Activated naive CD4-positive, alpha-beta T cell treated with anti-CD3 and anti-CD28 coated beads for 36 hours (primary cell): Measurements from ENCODE around the gene SERPINH1. TPM values are rescaled to one million over a fixed set of nuclear protein-coding genes. Genes with fewer than 3 reads are reported as not detected.
"Not testable (repeated sequence)": the region's sequence is repeated elsewhere in the genome, so short reads cannot be mapped to it uniquely, and the experiment has no call there.

Source experiments
- CTCF ChIA-PET: fragments of 350-600 bp; sonication (Branson Sonifier 250); formaldehyde crosslinking; loops from one replicate; lab custom pipeline; 2021; ENCODE audit warnings: antibody characterized with exemption; lab: Charles Lee
- DNase-seq: peaks from one replicate; pipeline ENCODE4 v3.0.0-alpha.2; 2020
- H3K27ac Mint-ChIP-seq: one replicate; pipeline ENCODE4 v1.8.0; 2021; ENCODE audit warnings: mild to moderate bottlenecking, mixed read lengths
- H3K27me3 Mint-ChIP-seq: one replicate; pipeline ENCODE4 v1.8.0; 2021; ENCODE audit warnings: low read depth, mixed read lengths
- H3K36me3 Mint-ChIP-seq: one replicate; pipeline ENCODE4 v1.8.0; 2021; ENCODE audit warnings: low read depth, mixed read lengths
- H3K4me1 Mint-ChIP-seq: one replicate; pipeline ENCODE4 v1.8.0; 2021; ENCODE audit warnings: low read depth, mixed read lengths
- H3K4me3 Mint-ChIP-seq: one replicate; pipeline ENCODE4 v1.8.0; 2021; ENCODE audit warnings: mild to moderate bottlenecking, moderate library complexity, mixed read lengths
- H3K9me3 Mint-ChIP-seq: one replicate; pipeline ENCODE4 v1.8.0; 2021; ENCODE audit warnings: mixed read lengths
- intact Hi-C: fragments of 100-400 bp; cut with micrococcal nuclease; formaldehyde crosslinking; loops from one replicate; pipeline ENCODE4 v1.15.1; 2023
- total RNA-seq, 2 experiments: library from RNA; stranded (reverse); gene quantifications; one replicate each; pipeline ENCODE4 v1.2.3, GENCODE V29; 2021

SERPINH1 gene
- total RNA-seq, 2 experiments from 2014 or later = 13.9 to 15.4 TPM

- CTCF ChIA-PET = interaction anchor here (0.8 to 1.6 kb wide), 4 partner anchors 15 to 36 kb away, joined by 3 to 6 read pairs (median 4); no protein-coding TSS in a partner anchor
- H3K27me3 Mint-ChIP-seq = no peaks in the 10 kb centered on the region
- DNase-seq = peak; percentile 32
- peak overlapping the region; percentile 65 for H3K4me3 Mint-ChIP-seq
- H3K36me3 Mint-ChIP-seq = no peaks in the 10 kb centered on the region
- H3K27ac Mint-ChIP-seq = no peak overlapping the region
- peaks cover 13% of the 10 kb centered on the region for H3K4me1 Mint-ChIP-seq
- intact Hi-C loops = loop anchor here (5.0 kb wide), 1 partner anchor 183 kb away; the partner anchor contains the start of gene DGAT2
- no peaks in the 10 kb centered on the region for H3K9me3 Mint-ChIP-seq
Measured at GRCh38 chr11:75583718-75584658, 21.9 kb downstream of the SERPINH1 start.

- not testable (repeated sequence) for H3K9me3 Mint-ChIP-seq, DNase-seq, H3K36me3 Mint-ChIP-seq, H3K27me3 Mint-ChIP-seq, H3K27ac Mint-ChIP-seq
- Mint-ChIP-seq H3K4me1 (peaks cover 13% of the 10 kb centered on the region), H3K4me3 (peak overlapping the region; percentile 65)
- intact Hi-C loops = loop anchor here (5.0 kb wide), 1 partner anchor 183 kb away; the partner anchor contains the start of gene DGAT2
- CTCF ChIA-PET = interaction anchor here (0.8 to 1.6 kb wide), 3 partner anchors 14 to 36 kb away, joined by 3 to 6 read pairs (median 5); no protein-coding TSS in a partner anchor
Measured at GRCh38 chr11:75584659-75585292, 22.7 kb downstream of the SERPINH1 start.

- H3K27ac Mint-ChIP-seq = no peak overlapping the region
- H3K36me3 Mint-ChIP-seq = no peaks in the 10 kb centered on the region
- no peaks in the 10 kb centered on the region for H3K9me3 Mint-ChIP-seq
- CTCF ChIA-PET = interaction anchor here (1.2 to 1.6 kb wide), 2 partner anchors 14 to 16 kb away, joined by 5 to 6 read pairs; no protein-coding TSS in a partner anchor
- H3K27me3 Mint-ChIP-seq = no peaks in the 10 kb centered on the region
- H3K4me1 Mint-ChIP-seq = peaks cover 13% of the 10 kb centered on the region
- intact Hi-C loops = no loop called here
- DNase-seq = no peak
- H3K4me3 Mint-ChIP-seq = no peak overlapping the region
Measured at GRCh38 chr11:75585293-75585670, 23.2 kb downstream of the SERPINH1 start.

- Mint-ChIP-seq H3K4me1 (peaks cover 13% of the 10 kb centered on the region), H3K36me3 (no peaks in the 10 kb centered on the region)
- intact Hi-C loops = no loop called here
Measured at GRCh38 chr11:75586395-75586794, 24.3 kb downstream of the SERPINH1 start.

GRCh38 chr11:75588051-75588481 is 26.0 kb downstream of the SERPINH1 start:
- intact Hi-C loops = no loop called here
- H3K27ac Mint-ChIP-seq = no peak overlapping the region
- no peak for DNase-seq
- no peaks in the 10 kb centered on the region for H3K27me3 Mint-ChIP-seq
- CTCF ChIA-PET = interaction anchor here (0.9 kb wide), 1 partner anchor 10 kb away, joined by 3 read pairs; no protein-coding TSS in a partner anchor
- no peak overlapping the region for H3K4me3 Mint-ChIP-seq
- no peaks in the 10 kb centered on the region for H3K36me3 Mint-ChIP-seq
- no peaks in the 10 kb centered on the region for H3K9me3 Mint-ChIP-seq
- H3K4me1 Mint-ChIP-seq = peaks cover 2% of the 10 kb centered on the region

More at GRCh38 chr11:75586395-75586794, 24.3 kb downstream of the SERPINH1 start:
- Mint-ChIP-seq H3K4me3 (no peak overlapping the region), H3K27me3 (no peaks in the 10 kb centered on the region), H3K9me3 (no peaks in the 10 kb centered on the region), H3K27ac (peak overlapping the region; percentile 22)
- CTCF ChIA-PET = interaction anchor here (0.6 to 1.0 kb wide), 2 partner anchors 23 to 1261 kb away, joined by 3 to 6 read pairs; no protein-coding TSS in a partner anchor
- no peak for DNase-seq

GRCh38 chr11:75589051-75589450 is 27.0 kb downstream of the SERPINH1 start:
- Mint-ChIP-seq H3K27ac (no peak overlapping the region), H3K9me3 (no peaks in the 10 kb centered on the region), H3K27me3 (no peaks in the 10 kb centered on the region), H3K36me3 (no peaks in the 10 kb centered on the region), H3K4me1 (peaks cover 2% of the 10 kb centered on the region), H3K4me3 (no peak overlapping the region)
- CTCF ChIA-PET = interaction anchor here (0.6 to 0.9 kb wide), 2 partner anchors 9 to 14 kb away, joined by 3 read pairs; no protein-coding TSS in a partner anchor
- DNase-seq = no peak
- intact Hi-C loops = no loop called here

- CTCF ChIA-PET = interaction anchor here (1.0 kb wide), 1 partner anchor 43 kb away, joined by 3 read pairs; no protein-coding TSS in a partner anchor
- H3K4me3 Mint-ChIP-seq = no peak overlapping the region
- H3K27me3 Mint-ChIP-seq = no peaks in the 10 kb centered on the region
- intact Hi-C loops = no loop called here
- no peak for DNase-seq
- no peak overlapping the region for H3K27ac Mint-ChIP-seq
- no peaks in the 10 kb centered on the region for H3K36me3 Mint-ChIP-seq
- H3K4me1 Mint-ChIP-seq = peaks cover 2% of the 10 kb centered on the region
- H3K9me3 Mint-ChIP-seq = no peaks in the 10 kb centered on the region
Measured at GRCh38 chr11:75589933-75590332, 27.9 kb downstream of the SERPINH1 start.

- no peak for DNase-seq
- Mint-ChIP-seq H3K27me3 (no peaks in the 10 kb centered on the region), H3K36me3 (no peaks in the 10 kb centered on the region), H3K9me3 (no peaks in the 10 kb centered on the region), H3K4me1 (peaks cover 2% of the 10 kb centered on the region), H3K4me3 (no peak overlapping the region), H3K27ac (no peak overlapping the region)
- CTCF ChIA-PET = interaction anchor here (0.6 kb wide), 1 partner anchor 37 kb away, joined by 5 read pairs; no protein-coding TSS in a partner anchor
- intact Hi-C loops = no loop called here
Measured at GRCh38 chr11:75591371-75591770, 29.3 kb downstream of the SERPINH1 start.

GRCh38 chr11:75591966-75592365 is 29.9 kb downstream of the SERPINH1 start:
- intact Hi-C loops = loop anchor here (1.0 kb wide), 1 partner anchor 45 kb away; no protein-coding TSS in a partner anchor

GRCh38 chr11:75592715-75593114 is 30.7 kb downstream of the SERPINH1 start:
- CTCF ChIA-PET = interaction anchor here (0.6 kb wide), 1 partner anchor 130 kb away, joined by 3 read pairs; no protein-coding TSS in a partner anchor
- DNase-seq = no peak
- no peak overlapping the region for H3K27ac Mint-ChIP-seq

More at GRCh38 chr11:75591966-75592365, 29.9 kb downstream of the SERPINH1 start:
- Mint-ChIP-seq H3K27me3 (no peaks in the 10 kb centered on the region), H3K4me1 (peaks cover 2% of the 10 kb centered on the region), H3K4me3 (no peak overlapping the region), H3K36me3 (no peaks in the 10 kb centered on the region), H3K27ac (no peak overlapping the region), H3K9me3 (no peaks in the 10 kb centered on the region)
- no peak for DNase-seq
- CTCF ChIA-PET = no interaction called here

GRCh38 chr11:75593286-75593915 is 31.3 kb downstream of the SERPINH1 start:
- intact Hi-C loops = no loop called here
- H3K36me3 Mint-ChIP-seq = no peaks in the 10 kb centered on the region
- CTCF ChIA-PET = interaction anchor here (0.6 kb wide), 1 partner anchor 129 kb away, joined by 3 read pairs; no protein-coding TSS in a partner anchor
- peaks cover 2% of the 10 kb centered on the region for H3K4me1 Mint-ChIP-seq
- no peaks in the 10 kb centered on the region for H3K27me3 Mint-ChIP-seq
- no peak overlapping the region for H3K27ac Mint-ChIP-seq
- no peak for DNase-seq
- H3K9me3 Mint-ChIP-seq = no peaks in the 10 kb centered on the region
- no peak overlapping the region for H3K4me3 Mint-ChIP-seq

More at GRCh38 chr11:75592715-75593114, 30.7 kb downstream of the SERPINH1 start:
- Mint-ChIP-seq H3K27me3 (no peaks in the 10 kb centered on the region), H3K9me3 (no peaks in the 10 kb centered on the region), H3K4me3 (no peak overlapping the region), H3K4me1 (peaks cover 2% of the 10 kb centered on the region), H3K36me3 (no peaks in the 10 kb centered on the region)
- intact Hi-C loops = loop anchor here (1.0 kb wide), 1 partner anchor 45 kb away; no protein-coding TSS in a partner anchor
